K562 (cell line): ENCODE results near the gene ZNF641. TPM values are rescaled to one million over a fixed set of nuclear protein-coding genes. Genes with fewer than 3 reads are reported as not detected.

ENCODE experiments used
- BDP1 ChIP-seq: IDR thresholded peaks from 3 replicates; pipeline ENCODE4 v1.6.1; 2011; ENCODE audit not compliant: insufficient read length, insufficient read depth
- ESRRA ChIP-seq: fragments of 450-650 bp; IDR thresholded peaks from 2 replicates; pipeline ENCODE4 v1.6.1; 2014; ENCODE audit warnings: low read depth, mild to moderate bottlenecking, moderate library complexity, borderline replicate concordance
- GATAD2B ChIP-seq: fragments of 450-650 bp; IDR thresholded peaks from 2 replicates; pipeline ENCODE4 v1.6.1; 2017; ENCODE audit warnings: mild to moderate bottlenecking, borderline replicate concordance
- MED1 ChIP-seq: sonication (generic); formaldehyde crosslinking; IDR thresholded peaks from 2 replicates; pipeline ENCODE4 v1.8.1; 2023; ENCODE audit warnings: missing genetic modification reagents, borderline replicate concordance
- NCOA1 ChIP-seq: fragments of 450-650 bp; IDR thresholded peaks from 2 replicates; pipeline ENCODE4 v1.6.1; 2016; ENCODE audit warnings: low read depth
- RAD21 ChIP-seq, 2 experiments: fragments of 250-450 bp in 1 of 2; fragments of 450-650 bp in 1 of 2; sonication (Bioruptor Pico) in 1 of 2; formaldehyde crosslinking in 1 of 2; IDR thresholded peaks in 1 of 2; conservative IDR thresholded peaks in 1 of 2; 2 replicates each; pipeline versions ENCODE4 v1.4.0 to v1.8.0; 2020 to 2022; ENCODE audit warnings: mild to moderate bottlenecking in 2 of 2, moderate library complexity in 1 of 2
- SRSF7 ChIP-seq: fragments of 200-400 bp; formaldehyde crosslinking; optimal IDR thresholded peaks from 2 replicates; pipeline ENCODE3; 2017; ENCODE audit warnings: mild to moderate bottlenecking, low read depth, low read length
- SRSF9 ChIP-seq: fragments of 200-400 bp; formaldehyde crosslinking; IDR thresholded peaks from 2 replicates; pipeline ENCODE4 v1.6.1; 2017; ENCODE audit warnings: low read depth, low read length, borderline replicate concordance
- ZKSCAN8 ChIP-seq: fragments of 200-800 bp; sonication (Bioruptor generic); IDR thresholded peaks from 2 replicates; pipeline ENCODE4 v1.6.1; 2016; ENCODE audit warnings: missing genetic modification characterization, missing compliant biosample characterization
- ZNF311 ChIP-seq: fragments of 250-450 bp; sonication (Bioruptor Pico); IDR thresholded peaks from 2 replicates; pipeline ENCODE4 v1.4.0; 2020; ENCODE audit warnings: mild to moderate bottlenecking, moderate library complexity
- ZNF436 ChIP-seq: fragments of 250-450, 450-650 bp; sonication (Bioruptor Pico); formaldehyde crosslinking; IDR thresholded peaks from 2 replicates; pipeline ENCODE4 v1.7.0; 2020; ENCODE audit warnings: mild to moderate bottlenecking
- polyA plus RNA-seq, 8 experiments: library from polyadenylated mRNA; depleted of rRNA in 4 of 8; stranded (reverse) in 5 of 8; unstranded in 3 of 8; fragments of >200 nt; fragmentation: Nextera tagmentation in 2 of 8; fragmentation: Illumina TruSeq in 1 of 8; extraction: Ambion mirVana in 2 of 8; extraction: Trizol in 1 of 8; gene quantifications; 2 replicates each; pipeline versions ENCODE4 v1.2.1 to v1.2.3, GENCODE V29; 2011 to 2014; ENCODE audit warnings: inconsistent platforms in 1 of 8, missing spikeins in 1 of 8
- total RNA-seq, 7 experiments: library from RNA; depleted of rRNA in 6 of 7; stranded (reverse); fragments of >200 nt in 6 of 7; fragmentation: Illumina TruSeq in 2 of 7; extraction: Trizol in 2 of 7; gene quantifications; 2 replicates each; pipeline versions ENCODE4 v1.2.1 to v1.2.3, GENCODE V29; 2011 to 2021; ENCODE audit warnings: low replicate concordance in 1 of 7
- TF ChIP-seq, protein P1 (sequence below): fragments of 450-650 bp; formaldehyde crosslinking; IDR thresholded peaks from 2 replicates; pipeline ENCODE4 v1.4.0; 2020; ENCODE audit warnings: mild to moderate bottlenecking, moderate library complexity
- TF ChIP-seq, protein P2 (sequence below): fragments of 450-650 bp; formaldehyde crosslinking; IDR thresholded peaks from 2 replicates; pipeline ENCODE4 v1.4.0; 2022; ENCODE audit warnings: mild to moderate bottlenecking, moderate library complexity
- TF ChIP-seq, protein P3 (sequence below): fragments of 450-650 bp; conservative IDR thresholded peaks from 2 replicates; pipeline ENCODE4 v1.6.1; 2016; ENCODE audit warnings: missing genetic modification characterization, low read depth, mild to moderate bottlenecking, control low read depth, missing compliant biosample characterization
- TF ChIP-seq, protein P4 (sequence below): fragments of 250-450 bp; sonication (Bioruptor Pico); IDR thresholded peaks from 2 replicates; pipeline ENCODE4 v1.8.0; 2021; ENCODE audit warnings: moderate library complexity, mild to moderate bottlenecking, inconsistent platforms
- TF ChIP-seq, protein P5 (sequence below): IDR thresholded peaks from 2 replicates; pipeline ENCODE4 v1.6.1; 2014; ENCODE audit warnings: antibody characterized with exemption
- TF ChIP-seq, protein P6 (sequence below): fragments of 250-450 bp; sonication (Bioruptor Pico); IDR thresholded peaks from 2 replicates; pipeline ENCODE4 v1.4.0; 2020; ENCODE audit warnings: mild to moderate bottlenecking, moderate library complexity
- TF ChIP-seq, protein P7 (sequence below): fragments of 250-450 bp; sonication (Bioruptor Pico); IDR thresholded peaks from 2 replicates; pipeline ENCODE4 v1.6.1; 2021; ENCODE audit warnings: mild to moderate bottlenecking

Gene ZNF641
- total and polyA plus RNA-seq, 9 of the 15 experiments (the other 6 are each of a cell fraction or from before 2014, with no cell fraction given) = 2.5 to 15.6 (median 9.2) TPM

DNA sequence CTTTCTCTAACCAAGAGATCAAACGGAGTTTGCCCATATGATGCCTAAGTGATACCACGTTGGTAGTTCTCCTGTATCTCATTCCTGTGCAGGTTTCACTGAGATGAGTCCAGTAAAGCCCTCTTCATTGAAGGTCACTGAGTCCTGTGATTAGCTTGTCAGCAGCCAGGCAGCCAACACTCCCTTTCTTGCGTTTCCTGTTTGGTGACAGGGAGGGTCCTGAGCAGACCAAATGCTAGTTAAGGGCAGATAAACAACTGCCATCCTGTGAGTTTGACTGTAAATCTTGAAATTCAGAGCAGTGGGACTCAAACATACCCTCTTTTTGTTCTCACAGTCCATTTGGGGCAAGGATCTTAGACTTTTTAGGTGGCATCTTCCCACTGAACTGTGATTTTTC, 39.4 kb downstream of the ZNF641 start (continued):
- TF ChIP-seq, protein P1, sequence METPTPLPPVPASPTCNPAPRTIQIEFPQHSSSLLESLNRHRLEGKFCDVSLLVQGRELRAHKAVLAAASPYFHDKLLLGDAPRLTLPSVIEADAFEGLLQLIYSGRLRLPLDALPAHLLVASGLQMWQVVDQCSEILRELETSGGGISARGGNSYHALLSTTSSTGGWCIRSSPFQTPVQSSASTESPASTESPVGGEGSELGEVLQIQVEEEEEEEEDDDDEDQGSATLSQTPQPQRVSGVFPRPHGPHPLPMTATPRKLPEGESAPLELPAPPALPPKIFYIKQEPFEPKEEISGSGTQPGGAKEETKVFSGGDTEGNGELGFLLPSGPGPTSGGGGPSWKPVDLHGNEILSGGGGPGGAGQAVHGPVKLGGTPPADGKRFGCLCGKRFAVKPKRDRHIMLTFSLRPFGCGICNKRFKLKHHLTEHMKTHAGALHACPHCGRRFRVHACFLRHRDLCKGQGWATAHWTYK (CRISPR knock-in tag) = no peak
- TF ChIP-seq ZKSCAN8 (CRISPR knock-in tag) = no peak
- TF ChIP-seq NCOA1 = peak; percentile 55; the same call in 1 of the 2 replicates
- no peak for TF ChIP-seq RAD21 (CRISPR knock-in tag; conservative IDR thresholded peaks at IDR 0.05 in 1 of 2, IDR thresholded peaks at IDR 0.05 in 1 of 2)
- peak; percentile 87 for TF ChIP-seq ESRRA
- no peak for TF ChIP-seq GATAD2B
- TF ChIP-seq, protein P2, sequence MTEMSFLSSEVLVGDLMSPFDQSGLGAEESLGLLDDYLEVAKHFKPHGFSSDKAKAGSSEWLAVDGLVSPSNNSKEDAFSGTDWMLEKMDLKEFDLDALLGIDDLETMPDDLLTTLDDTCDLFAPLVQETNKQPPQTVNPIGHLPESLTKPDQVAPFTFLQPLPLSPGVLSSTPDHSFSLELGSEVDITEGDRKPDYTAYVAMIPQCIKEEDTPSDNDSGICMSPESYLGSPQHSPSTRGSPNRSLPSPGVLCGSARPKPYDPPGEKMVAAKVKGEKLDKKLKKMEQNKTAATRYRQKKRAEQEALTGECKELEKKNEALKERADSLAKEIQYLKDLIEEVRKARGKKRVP = 0 out of 2 replicates have a peak, but pooled peaks have one; percentile 2
- TF ChIP-seq SRSF9 = no peak
- no peak for TF ChIP-seq BDP1
- TF ChIP-seq, protein P3, sequence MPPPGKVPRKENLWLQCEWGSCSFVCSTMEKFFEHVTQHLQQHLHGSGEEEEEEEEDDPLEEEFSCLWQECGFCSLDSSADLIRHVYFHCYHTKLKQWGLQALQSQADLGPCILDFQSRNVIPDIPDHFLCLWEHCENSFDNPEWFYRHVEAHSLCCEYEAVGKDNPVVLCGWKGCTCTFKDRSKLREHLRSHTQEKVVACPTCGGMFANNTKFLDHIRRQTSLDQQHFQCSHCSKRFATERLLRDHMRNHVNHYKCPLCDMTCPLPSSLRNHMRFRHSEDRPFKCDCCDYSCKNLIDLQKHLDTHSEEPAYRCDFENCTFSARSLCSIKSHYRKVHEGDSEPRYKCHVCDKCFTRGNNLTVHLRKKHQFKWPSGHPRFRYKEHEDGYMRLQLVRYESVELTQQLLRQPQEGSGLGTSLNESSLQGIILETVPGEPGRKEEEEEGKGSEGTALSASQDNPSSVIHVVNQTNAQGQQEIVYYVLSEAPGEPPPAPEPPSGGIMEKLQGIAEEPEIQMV (tag) = no peak
- no peak for TF ChIP-seq ZNF436 (CRISPR knock-in tag)
- no peak for TF ChIP-seq MED1 (CRISPR knock-in tag)
- TF ChIP-seq SRSF7 = no peak
- TF ChIP-seq, protein P4, sequence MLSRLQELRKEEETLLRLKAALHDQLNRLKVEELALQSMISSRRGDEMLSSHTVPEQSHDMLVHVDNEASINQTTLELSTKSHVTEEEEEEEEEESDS (CRISPR knock-in tag) = no peak
- TF ChIP-seq, protein P5, sequence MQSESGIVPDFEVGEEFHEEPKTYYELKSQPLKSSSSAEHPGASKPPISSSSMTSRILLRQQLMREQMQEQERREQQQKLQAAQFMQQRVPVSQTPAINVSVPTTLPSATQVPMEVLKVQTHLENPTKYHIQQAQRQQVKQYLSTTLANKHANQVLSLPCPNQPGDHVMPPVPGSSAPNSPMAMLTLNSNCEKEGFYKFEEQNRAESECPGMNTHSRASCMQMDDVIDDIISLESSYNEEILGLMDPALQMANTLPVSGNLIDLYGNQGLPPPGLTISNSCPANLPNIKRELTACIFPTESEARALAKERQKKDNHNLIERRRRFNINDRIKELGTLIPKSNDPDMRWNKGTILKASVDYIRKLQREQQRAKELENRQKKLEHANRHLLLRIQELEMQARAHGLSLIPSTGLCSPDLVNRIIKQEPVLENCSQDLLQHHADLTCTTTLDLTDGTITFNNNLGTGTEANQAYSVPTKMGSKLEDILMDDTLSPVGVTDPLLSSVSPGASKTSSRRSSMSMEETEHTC = peak; percentile 51; the same call in 1 of the 2 replicates
- TF ChIP-seq ZNF311 (CRISPR knock-in tag) = no peak
- TF ChIP-seq, protein P6, sequence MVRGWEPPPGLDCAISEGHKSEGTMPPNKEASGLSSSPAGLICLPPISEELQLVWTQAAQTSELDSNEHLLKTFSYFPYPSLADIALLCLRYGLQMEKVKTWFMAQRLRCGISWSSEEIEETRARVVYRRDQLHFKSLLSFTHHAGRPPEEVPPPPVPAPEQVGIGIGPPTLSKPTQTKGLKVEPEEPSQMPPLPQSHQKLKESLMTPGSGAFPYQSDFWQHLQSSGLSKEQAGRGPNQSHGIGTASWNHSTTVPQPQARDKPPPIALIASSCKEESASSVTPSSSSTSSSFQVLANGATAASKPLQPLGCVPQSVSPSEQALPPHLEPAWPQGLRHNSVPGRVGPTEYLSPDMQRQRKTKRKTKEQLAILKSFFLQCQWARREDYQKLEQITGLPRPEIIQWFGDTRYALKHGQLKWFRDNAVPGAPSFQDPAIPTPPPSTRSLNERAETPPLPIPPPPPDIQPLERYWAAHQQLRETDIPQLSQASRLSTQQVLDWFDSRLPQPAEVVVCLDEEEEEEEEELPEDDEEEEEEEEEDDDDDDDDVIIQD (CRISPR knock-in tag) = no peak
- TF ChIP-seq, protein P7, sequence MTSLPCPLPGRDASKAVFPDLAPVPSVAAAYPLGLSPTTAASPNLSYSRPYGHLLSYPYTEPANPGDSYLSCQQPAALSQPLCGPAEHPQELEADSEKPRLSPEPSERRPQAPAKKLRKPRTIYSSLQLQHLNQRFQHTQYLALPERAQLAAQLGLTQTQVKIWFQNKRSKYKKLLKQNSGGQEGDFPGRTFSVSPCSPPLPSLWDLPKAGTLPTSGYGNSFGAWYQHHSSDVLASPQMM = no peak
